Activated CD8-positive, alpha-beta memory T cell treated with anti-CD3 and anti-CD28 coated beads for 48 hours (primary cell): Measurements from ENCODE around the gene HOOK2.
A peak's percentile ranks its signal among the peaks of the same experiment; 100 is the strongest.
"Not testable (repeated sequence)": the region's sequence is repeated elsewhere in the genome, so short reads cannot be mapped to it uniquely, and the experiment has no call there.

Experiments used
- DNase-seq, 3 experiments: peaks; one replicate each; pipeline ENCODE4 v3.0.0-alpha.2; 2020; ENCODE audit warnings: low read depth in 2 of 3, low spot score in 2 of 3

The HOOK2 gene

GRCh38 chr19:12774588-12775555 is at the start of gene HOOK2:
Gene HOOK2, minus strand, starts transcription at chr19:12775552. Its CDS starts 103 bp downstream, at chr19:12775449.
- DNase-seq: no peak

- no peak for DNase-seq
Observed at GRCh38 chr19:12821761-12822160, 46.4 kb upstream of the HOOK2 start.

- not testable (repeated sequence) for DNase-seq
Observed at GRCh38 chr19:12817810-12818209, 42.5 kb upstream of the HOOK2 start.

GRCh38 chr19:12817188-12817587 is 41.8 kb upstream of the HOOK2 start:
- DNase-seq: not testable (repeated sequence)

GRCh38 chr19:12815088-12815487 is 39.7 kb upstream of the HOOK2 start:
- DNase-seq: no peak

GRCh38 chr19:12806242-12807081 is 31.1 kb upstream of the HOOK2 start, which contains the start of gene RNASEH2A:
Gene RNASEH2A, plus strand, starts transcription at chr19:12806584. Its CDS starts 90 bp downstream, at chr19:12806674.
- DNase-seq: peak in 2 of 3 experiments; percentile 62 to 76

- DNase-seq: no peak
Observed at GRCh38 chr19:12804051-12804450, 28.7 kb upstream of the HOOK2 start.

- DNase-seq: no peak
Observed at GRCh38 chr19:12802267-12803106, 27.1 kb upstream of the HOOK2 start.

- DNase-seq: peak in 1 of 3 experiments; percentile 54
Observed at GRCh38 chr19:12801466-12802266, 26.3 kb upstream of the HOOK2 start, which contains the start of the genes PRDX2 and THSD8. Gene PRDX2, minus strand, starts transcription at chr19:12801800. Its CDS starts 539 bp downstream, at chr19:12801261. Gene THSD8, plus strand, starts transcription at chr19:12802069. Its CDS starts 3 bp downstream, at chr19:12802072.

- DNase-seq: peak in 1 of 3 experiments; percentile 19
Observed at GRCh38 chr19:12800923-12801465, 25.6 kb upstream of the HOOK2 start.

GRCh38 chr19:12800466-12800770 is 25.1 kb upstream of the HOOK2 start:
- no peak for DNase-seq

- DNase-seq: no peak
Observed at GRCh38 chr19:12799742-12800465, 24.6 kb upstream of the HOOK2 start.

GRCh38 chr19:12797607-12798006 is 22.3 kb upstream of the HOOK2 start:
- not testable (repeated sequence) for DNase-seq

- DNase-seq: no peak
Observed at GRCh38 chr19:12797141-12797587, 21.8 kb upstream of the HOOK2 start.

GRCh38 chr19:12796146-12797071 is 21.1 kb upstream of the HOOK2 start:
- DNase-seq: no peak

- no peak for DNase-seq
Observed at GRCh38 chr19:12794971-12795381, 19.6 kb upstream of the HOOK2 start.

- no peak for DNase-seq
Observed at GRCh38 chr19:12794196-12794941, 19.0 kb upstream of the HOOK2 start.
